K562 (cell line): ENCODE measurements around the gene POMP.

ENCODE experiments used
- ATF7 ChIP-seq: fragments of 450-650 bp; IDR thresholded peaks from 2 replicates; pipeline ENCODE4 v1.7.1; 2014; ENCODE audit warnings: mild to moderate bottlenecking, moderate library complexity
- CBFA2T2 ChIP-seq: fragments of 450-650 bp; conservative IDR thresholded peaks from 2 replicates; pipeline ENCODE4 v1.6.1; 2017; ENCODE audit warnings: mild to moderate bottlenecking
- CCAR2 ChIP-seq: fragments of 200-400 bp; formaldehyde crosslinking; IDR thresholded peaks from 2 replicates; pipeline ENCODE4 v1.6.1; 2017; ENCODE audit warnings: mild to moderate bottlenecking, low read depth, low read length
- CTCF ChIP-seq, 3 experiments: IDR thresholded peaks in 2 of 3; conservative IDR thresholded peaks in 1 of 3; 2 replicates each; pipeline ENCODE4 v1.5.1; 2011 to 2012; ENCODE audit warnings: low read length in 3 of 3, mild to moderate bottlenecking in 3 of 3, control low read depth in 2 of 3, improper control_type of control experiment in 1 of 3, inconsistent platforms in 1 of 3, low read depth in 1 of 3, mixed read lengths in 1 of 3, moderate library complexity in 1 of 3; ENCODE audit not compliant: insufficient read depth in 2 of 3
- JUND ChIP-seq, 2 experiments: IDR thresholded peaks; 2 replicates in 1 of 2; 3 replicates in 1 of 2; pipeline ENCODE4 v1.6.1; 2011; ENCODE audit warnings: borderline replicate concordance in 2 of 2, low read depth in 2 of 2, low read length in 2 of 2, improper control_type of control experiment in 1 of 2, missing biosample characterization in 1 of 2, missing genetic modification characterization in 1 of 2, missing genetic modification reagents in 1 of 2
- NR1H2 ChIP-seq: sonication (generic); formaldehyde crosslinking; IDR thresholded peaks from 2 replicates; pipeline ENCODE4 v1.4.0; 2020; ENCODE audit warnings: mild to moderate bottlenecking, missing genetic modification reagents
- RBBP5 ChIP-seq: fragments of 200-600 bp; sonication (generic); IDR thresholded peaks from 2 replicates; pipeline ENCODE4 v1.6.1; 2012; ENCODE audit warnings: borderline replicate concordance, mild to moderate bottlenecking, low read length, control low read depth, inconsistent platforms; ENCODE audit not compliant: insufficient read depth, poor library complexity, severe bottlenecking
- ZNF184 ChIP-seq: sonication (generic); formaldehyde crosslinking; IDR thresholded peaks from 2 replicates; pipeline ENCODE4 v1.5.0; 2020; ENCODE audit warnings: missing genetic modification reagents
- ZNF780A ChIP-seq: fragments of 250-450 bp; sonication (Bioruptor Pico); IDR thresholded peaks from 2 replicates; pipeline ENCODE4 v1.5.0; 2021; ENCODE audit warnings: mild to moderate bottlenecking

- TF ChIP-seq ZNF780A (CRISPR knock-in tag): no peak
- no peak for TF ChIP-seq ATF7
- TF ChIP-seq ZNF184 (CRISPR knock-in tag): no peak
- TF ChIP-seq NR1H2: no peak
- no peak for TF ChIP-seq CTCF (IDR thresholded peaks at IDR 0.05 in 2 of 3, conservative IDR thresholded peaks at IDR 0.05 in 1 of 3; ENCODE audit: insufficient read depth in 2 of 3, low read depth in 1 of 3, low read length in 3 of 3)
- no peak for TF ChIP-seq CBFA2T2
- TF ChIP-seq JUND (IDR thresholded peaks at IDR 0.05; ENCODE audit: borderline replicate concordance, low read depth, low read length): no peak
- no peak for TF ChIP-seq JUND (tag; IDR thresholded peaks at IDR 0.05; ENCODE audit: borderline replicate concordance, low read depth, low read length)
- TF ChIP-seq CCAR2: no peak
- no peak for TF ChIP-seq RBBP5
Observed at GRCh38 chr13:28671126-28671792, 12.3 kb downstream of the POMP start.
